Stimulated activated effector memory CD8-positive, alpha-beta T cell treated with anti-CD3 and anti-CD28 coated beads, Interleukin-12 subunit alpha, Interleukin-12 subunit beta, amount 100 ng/mL, for 72 hours (primary cell): ENCODE measurements around the gene YAE1.
A peak's percentile ranks its signal among the peaks of the same experiment; 100 is the strongest.

Experiments used
- ATAC-seq: fragments of 150-1000 bp; cut with Tn5 transposase; 2 replicates; pipeline ENCODE4 v1.10.0; 2021
- DNase-seq, 2 donors: peaks; one replicate each; pipeline ENCODE4 v3.0.0; 2021 to 2022; ENCODE audit warnings: low spot score in 2 of 2
- H3K27ac Mint-ChIP-seq: one replicate; pipeline ENCODE4 v1.8.0; 2022; ENCODE audit warnings: mild to moderate bottlenecking, mixed read lengths
- H3K36me3 Mint-ChIP-seq: one replicate; pipeline ENCODE4 v1.8.0; 2022; ENCODE audit warnings: mild to moderate bottlenecking, mixed read lengths
- H3K4me1 Mint-ChIP-seq: one replicate; pipeline ENCODE4 v1.8.0; 2022; ENCODE audit warnings: mixed read lengths
- H3K4me3 Mint-ChIP-seq: one replicate; pipeline ENCODE4 v1.8.0; 2022; ENCODE audit warnings: mild to moderate bottlenecking, mixed read lengths
- H3K9me3 Mint-ChIP-seq: one replicate; pipeline ENCODE4 v1.8.0; 2022; ENCODE audit warnings: mixed read lengths

The YAE1 gene

DNA sequence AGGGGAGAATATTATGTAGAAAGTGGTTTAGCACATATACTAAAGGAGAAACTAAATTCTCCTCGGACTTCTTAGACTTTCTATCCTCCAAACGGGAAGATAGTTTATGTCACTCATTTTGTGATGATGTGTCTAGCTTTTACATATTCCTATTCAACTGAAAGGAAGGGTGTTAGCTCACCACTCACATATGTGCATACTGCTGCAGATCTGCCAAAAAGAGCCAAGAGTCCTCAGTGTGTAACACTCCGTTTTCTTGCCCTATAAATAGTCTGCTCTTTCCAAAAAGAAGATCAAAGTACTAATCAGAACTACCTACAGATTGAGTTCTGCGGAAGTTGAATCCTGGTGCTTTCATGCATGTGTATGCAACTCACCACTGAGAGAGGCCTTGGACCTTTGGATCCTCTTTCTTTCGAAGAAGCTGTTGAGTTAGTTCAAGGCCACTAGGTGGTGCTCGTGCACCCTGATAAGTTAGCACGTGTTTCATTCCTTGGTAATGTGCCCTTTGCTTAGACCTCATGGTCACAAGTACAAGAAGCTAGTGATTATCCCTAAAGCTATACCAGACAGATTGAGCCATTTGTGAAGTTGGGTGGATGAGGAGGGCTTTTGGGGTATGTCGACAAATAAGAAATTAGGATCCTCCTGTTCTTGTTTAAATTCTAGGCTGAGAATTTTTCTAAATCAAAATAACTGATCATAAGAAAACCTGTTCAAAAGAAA is 14.1 kb downstream of the YAE1 start:
- no peak overlapping the region for H3K27ac Mint-ChIP-seq
- peaks cover 17% of the 10 kb centered on the region for H3K4me1 Mint-ChIP-seq
- H3K36me3 Mint-ChIP-seq = no peaks in the 10 kb centered on the region
- no peak overlapping the region for H3K4me3 Mint-ChIP-seq
- DNase-seq = peak; percentile 54 to 80
- peak; percentile 88 for ATAC-seq
- H3K9me3 Mint-ChIP-seq = no peaks in the 10 kb centered on the region

DNA sequence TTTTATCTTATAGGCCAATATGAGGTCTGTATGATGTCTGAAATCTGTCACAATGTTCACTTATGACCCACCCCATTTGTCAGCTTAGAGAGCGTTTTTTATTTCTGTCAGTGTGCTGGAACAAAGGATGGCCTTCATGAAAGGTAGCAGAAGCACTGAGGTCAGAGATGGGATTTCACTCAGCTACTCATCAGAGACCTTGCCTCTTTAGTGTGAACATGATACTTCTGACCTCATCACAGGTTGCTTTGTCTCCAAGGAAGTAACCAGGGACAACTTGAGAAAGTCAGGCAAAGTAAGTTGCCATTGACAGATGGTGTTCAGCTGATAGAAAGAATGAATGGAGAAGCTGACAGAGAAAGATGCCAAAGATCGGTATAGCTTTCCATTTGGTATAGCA is 16.3 kb downstream of the YAE1 start:
- Mint-ChIP-seq H3K27ac (no peak overlapping the region), H3K9me3 (no peaks in the 10 kb centered on the region), H3K36me3 (no peaks in the 10 kb centered on the region), H3K4me3 (no peak overlapping the region), H3K4me1 (peaks cover 10% of the 10 kb centered on the region)
- DNase-seq = no peak
- no peak for ATAC-seq

DNA sequence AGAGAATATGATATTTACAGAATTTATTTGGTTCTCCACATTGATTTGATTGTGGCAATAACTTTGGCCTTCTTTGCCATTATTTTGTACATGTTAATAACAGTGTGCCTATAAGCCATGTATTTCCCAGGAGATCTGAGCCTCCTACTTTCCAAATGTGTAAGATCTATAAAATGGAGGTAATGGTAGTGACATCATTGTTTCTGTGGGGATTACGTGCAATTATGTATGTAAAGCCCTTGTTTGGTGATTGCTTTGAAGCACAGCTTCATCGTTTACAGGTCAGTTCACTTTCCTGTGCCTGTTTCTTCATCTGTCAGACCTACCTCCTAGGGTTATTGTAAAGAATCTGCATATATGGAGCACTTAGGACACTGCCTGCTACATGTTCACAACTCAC is 17.3 kb downstream of the YAE1 start:
- Mint-ChIP-seq H3K4me1 (peaks cover 10% of the 10 kb centered on the region), H3K9me3 (no peaks in the 10 kb centered on the region), H3K36me3 (no peaks in the 10 kb centered on the region), H3K27ac (no peak overlapping the region), H3K4me3 (no peak overlapping the region)
- ATAC-seq (no peak), DNase-seq (no peak)

DNA sequence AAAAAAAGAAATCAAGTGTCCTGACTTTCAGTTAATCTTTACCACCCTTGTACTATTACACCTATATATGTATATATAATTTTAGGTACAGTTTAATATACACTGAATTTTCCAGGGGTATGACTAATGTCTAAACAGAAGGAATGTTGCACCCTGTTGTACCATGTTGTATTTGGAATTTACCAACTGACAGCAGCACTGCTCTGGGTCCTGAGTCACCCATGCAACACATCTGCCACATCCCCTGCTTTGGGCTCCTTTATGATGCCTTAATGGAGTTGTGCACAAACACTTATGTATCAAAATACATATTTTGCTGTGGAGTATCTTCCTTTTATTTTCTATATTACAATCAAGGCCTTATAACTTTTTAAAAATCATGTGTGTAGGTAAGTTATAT is 21.2 kb downstream of the YAE1 start:
- Mint-ChIP-seq H3K36me3 (peaks cover 8% of the 10 kb centered on the region), H3K4me3 (no peak overlapping the region), H3K27ac (no peak overlapping the region), H3K9me3 (no peaks in the 10 kb centered on the region), H3K4me1 (peaks cover 26% of the 10 kb centered on the region)
- DNase-seq = no peak
- no peak for ATAC-seq

DNA sequence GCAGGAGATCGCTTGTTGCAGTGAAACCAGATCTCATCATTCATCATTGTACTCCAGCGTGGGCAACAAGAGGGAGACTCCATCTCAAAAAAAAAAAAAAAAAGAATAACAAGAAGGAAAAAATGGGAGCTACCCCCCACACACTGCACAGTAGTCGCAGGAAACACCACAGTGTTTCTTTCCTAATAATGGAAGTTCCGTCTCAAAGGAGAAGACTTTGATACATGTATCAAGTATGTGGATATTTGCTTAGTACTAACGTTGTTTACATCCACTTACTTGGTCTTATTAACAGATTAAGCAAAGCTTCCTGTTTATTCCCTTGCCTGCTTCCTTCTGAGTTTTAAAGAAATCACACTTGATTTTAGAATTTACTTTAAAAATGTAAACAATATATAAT is 22.2 kb downstream of the YAE1 start:
- DNase-seq = no peak
- no peak overlapping the region for H3K4me3 Mint-ChIP-seq
- H3K27ac Mint-ChIP-seq = no peak overlapping the region
- H3K9me3 Mint-ChIP-seq = no peaks in the 10 kb centered on the region
- peaks cover 33% of the 10 kb centered on the region for H3K4me1 Mint-ChIP-seq
- peaks cover 8% of the 10 kb centered on the region for H3K36me3 Mint-ChIP-seq
- ATAC-seq = no peak

- Mint-ChIP-seq H3K4me1 (peaks cover 33% of the 10 kb centered on the region), H3K27ac (peak overlapping the region; percentile 33), H3K9me3 (no peaks in the 10 kb centered on the region), H3K4me3 (peak overlapping the region; percentile 27), H3K36me3 (peaks cover 8% of the 10 kb centered on the region)
- DNase-seq = peak; percentile 29 to 77
- ATAC-seq = peak; percentile 97
Measured at GRCh38 chr7:39589323-39590111, 23.3 kb downstream of the YAE1 start.

DNA sequence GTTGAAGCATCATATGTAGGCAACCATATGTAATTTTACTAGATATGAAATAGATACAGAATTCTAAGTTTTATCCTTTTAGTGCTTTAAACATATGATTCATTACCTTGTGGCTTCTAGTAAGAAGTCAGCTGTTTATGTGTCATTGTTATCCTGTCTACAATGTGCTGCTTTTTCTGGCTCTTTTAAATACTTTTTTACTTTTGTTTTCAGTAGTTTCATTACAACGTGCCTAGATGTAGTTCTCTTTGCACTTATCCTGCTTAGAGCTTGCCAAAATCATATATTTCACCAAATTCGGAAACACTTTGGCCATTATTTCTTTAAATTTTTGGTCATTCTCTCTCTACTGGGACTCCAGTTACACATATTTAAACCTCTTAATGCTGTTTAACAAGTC is 26.4 kb downstream of the YAE1 start:
- peak; percentile 85 for ATAC-seq
- Mint-ChIP-seq H3K4me1 (peaks cover 33% of the 10 kb centered on the region), H3K4me3 (peak overlapping the region; percentile 31), H3K9me3 (no peaks in the 10 kb centered on the region), H3K36me3 (peaks cover 8% of the 10 kb centered on the region), H3K27ac (peak overlapping the region; percentile 86)
- DNase-seq = no peak

GRCh38 chr7:39594988-39595620 is 28.9 kb downstream of the YAE1 start:
- ATAC-seq = no peak
- H3K9me3 Mint-ChIP-seq = no peaks in the 10 kb centered on the region

DNA sequence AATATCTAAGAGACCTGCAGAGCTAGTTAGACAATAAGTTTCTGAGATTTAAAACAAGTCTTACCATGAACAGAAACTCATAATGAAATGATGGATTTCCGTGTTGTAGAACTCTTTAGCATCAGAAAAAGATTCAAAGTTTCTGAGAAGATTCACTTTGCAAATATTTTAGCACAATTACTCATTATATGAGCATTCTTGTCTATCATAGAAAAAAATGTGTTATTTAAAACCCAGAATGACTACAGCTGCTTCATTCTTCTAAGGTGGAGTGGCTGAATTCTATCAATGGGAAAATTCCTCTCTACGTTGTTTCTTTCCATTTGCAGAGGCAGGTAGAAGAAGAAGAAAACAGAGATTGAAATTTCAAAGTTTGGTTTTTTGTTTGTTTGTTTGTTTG is 36.1 kb downstream of the YAE1 start:
- DNase-seq = no peak

More at GRCh38 chr7:39594988-39595620, 28.9 kb downstream of the YAE1 start:
- Mint-ChIP-seq H3K27ac (no peak overlapping the region), H3K36me3 (no peaks in the 10 kb centered on the region), H3K4me3 (no peak overlapping the region), H3K4me1 (peaks cover 25% of the 10 kb centered on the region)
- DNase-seq = no peak

DNA sequence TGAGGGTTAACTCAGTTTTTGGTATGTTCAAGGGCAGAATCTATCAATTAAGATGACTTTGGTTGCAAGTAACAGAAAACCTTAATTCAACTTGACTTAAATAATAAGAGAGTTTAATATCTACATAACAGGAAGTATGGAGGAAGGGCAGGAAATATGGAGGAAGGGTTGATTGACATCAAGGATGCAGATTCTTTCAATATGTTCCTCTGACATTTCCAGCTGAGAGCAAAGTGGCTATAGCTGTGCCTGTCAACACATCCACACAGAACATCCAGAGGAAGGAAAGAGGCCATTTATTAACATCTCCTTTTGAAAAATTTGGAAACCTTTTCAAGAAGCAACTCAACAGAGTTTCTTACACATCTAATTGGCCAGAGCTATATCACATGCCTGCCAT is 37.7 kb downstream of the YAE1 start:
- DNase-seq = no peak
- H3K9me3 Mint-ChIP-seq = no peaks in the 10 kb centered on the region
- ATAC-seq = no peak
- no peaks in the 10 kb centered on the region for H3K36me3 Mint-ChIP-seq
- H3K27ac Mint-ChIP-seq = no peak overlapping the region
- H3K4me3 Mint-ChIP-seq = no peak overlapping the region
- peaks cover 7% of the 10 kb centered on the region for H3K4me1 Mint-ChIP-seq

More for the DNA sequence above, 36.1 kb downstream of the YAE1 start:
- no peak for ATAC-seq
- Mint-ChIP-seq H3K4me3 (no peak overlapping the region), H3K27ac (no peak overlapping the region), H3K9me3 (no peaks in the 10 kb centered on the region), H3K4me1 (no peaks in the 10 kb centered on the region), H3K36me3 (no peaks in the 10 kb centered on the region)

DNA sequence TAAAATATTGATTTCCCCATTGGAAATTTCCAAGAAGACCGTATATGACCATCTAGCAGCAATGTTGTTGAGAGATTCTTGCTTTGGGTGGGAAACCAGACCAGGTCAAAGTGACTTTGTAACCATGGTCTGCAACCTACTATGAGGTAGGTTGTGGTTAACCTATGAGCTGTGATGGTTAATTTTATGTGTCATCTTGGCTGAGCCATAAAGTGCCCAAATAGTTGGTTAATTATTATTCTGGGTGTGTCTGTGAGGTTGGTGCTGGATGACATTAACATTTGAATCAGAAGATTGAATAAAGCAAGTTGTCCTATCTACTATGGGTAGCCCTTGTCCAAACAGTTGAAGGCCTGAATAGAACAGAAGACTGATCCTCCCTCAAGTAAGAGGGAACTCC is 38.9 kb downstream of the YAE1 start:
- H3K27ac Mint-ChIP-seq = no peak overlapping the region
- no peak overlapping the region for H3K4me3 Mint-ChIP-seq
- H3K36me3 Mint-ChIP-seq = no peaks in the 10 kb centered on the region
- peaks cover 18% of the 10 kb centered on the region for H3K4me1 Mint-ChIP-seq
- DNase-seq (no peak), ATAC-seq (peak; percentile 48)
- no peaks in the 10 kb centered on the region for H3K9me3 Mint-ChIP-seq

- H3K9me3 Mint-ChIP-seq = no peaks in the 10 kb centered on the region
- ATAC-seq (no peak), DNase-seq (no peak)
- no peaks in the 10 kb centered on the region for H3K36me3 Mint-ChIP-seq
- no peak overlapping the region for H3K4me3 Mint-ChIP-seq
- peaks cover 19% of the 10 kb centered on the region for H3K4me1 Mint-ChIP-seq
- no peak overlapping the region for H3K27ac Mint-ChIP-seq
Measured at GRCh38 chr7:39606352-39606751, 40.1 kb downstream of the YAE1 start.

GRCh38 chr7:39606941-39607340 is 40.7 kb downstream of the YAE1 start:
- DNase-seq = no peak
- ATAC-seq = no peak
- Mint-ChIP-seq H3K36me3 (no peaks in the 10 kb centered on the region), H3K27ac (no peak overlapping the region), H3K4me1 (peaks cover 19% of the 10 kb centered on the region), H3K4me3 (no peak overlapping the region), H3K9me3 (no peaks in the 10 kb centered on the region)

GRCh38 chr7:39607865-39608264 is 41.7 kb downstream of the YAE1 start:
- ATAC-seq (no peak), DNase-seq (no peak)
- Mint-ChIP-seq H3K36me3 (no peaks in the 10 kb centered on the region), H3K27ac (no peak overlapping the region), H3K4me3 (no peak overlapping the region), H3K9me3 (no peaks in the 10 kb centered on the region), H3K4me1 (peaks cover 19% of the 10 kb centered on the region)

DNA sequence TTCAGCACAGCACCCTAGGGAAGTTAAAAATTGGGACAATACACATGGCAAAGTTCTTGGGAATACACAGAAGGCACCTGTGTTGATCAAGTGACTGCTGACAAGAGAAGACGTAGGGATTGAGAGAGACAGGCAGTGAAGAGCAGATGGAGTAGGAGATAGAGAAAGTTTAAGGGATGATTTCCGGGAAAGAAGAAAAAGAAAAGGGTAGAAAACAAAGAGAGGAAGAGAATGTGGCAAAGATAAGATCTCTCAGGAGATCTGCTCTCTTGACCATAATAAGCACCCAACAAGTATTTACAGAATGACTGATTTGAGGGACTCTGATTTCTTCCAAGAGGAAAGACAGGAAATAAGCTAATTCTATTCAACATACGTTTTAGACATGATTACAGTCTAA is 42.1 kb downstream of the YAE1 start:
- H3K4me1 Mint-ChIP-seq = peaks cover 19% of the 10 kb centered on the region

More for the DNA sequence above, 42.1 kb downstream of the YAE1 start:
- no peak overlapping the region for H3K27ac Mint-ChIP-seq
- no peak for ATAC-seq
- H3K9me3 Mint-ChIP-seq = no peaks in the 10 kb centered on the region
- no peak for DNase-seq
- H3K36me3 Mint-ChIP-seq = no peaks in the 10 kb centered on the region
- H3K4me3 Mint-ChIP-seq = no peak overlapping the region
